Liver (tissue), 9 donors: ENCODE measurements around the gene GM2A. TPM values are rescaled to one million over a fixed set of nuclear protein-coding genes. Genes with fewer than 3 reads are reported as not detected.

Experiments used
- DNase-seq: peaks from one replicate; pipeline ENCODE4 v3.0.0-alpha.2; 2017; ENCODE audit warnings: low spot score
- H3K27ac ChIP-seq, 2 donors: one replicate each; pipeline ENCODE4 v1.7.0; 2013; ENCODE audit warnings: inconsistent platforms in 2 of 2, low read length in 2 of 2, control low read depth in 1 of 2, low read depth in 1 of 2, mild to moderate bottlenecking in 1 of 2
- H3K27me3 ChIP-seq, 4 donors: one replicate each; pipeline versions ENCODE4 v1.6.1 to v1.7.0; 2013; ENCODE audit warnings: low read length in 3 of 4, inconsistent platforms in 1 of 4, mild to moderate bottlenecking in 1 of 4, moderate library complexity in 1 of 4; ENCODE audit not compliant: control insufficient read depth in 4 of 4, insufficient read depth in 4 of 4
- H3K36me3 ChIP-seq, 4 donors: one replicate each; pipeline versions ENCODE4 v1.6.1 to v1.7.0; 2013; ENCODE audit warnings: low read length in 3 of 4, mild to moderate bottlenecking in 3 of 4, low read depth in 1 of 4, moderate library complexity in 1 of 4; ENCODE audit not compliant: control insufficient read depth in 4 of 4, insufficient read depth in 3 of 4
- H3K4me1 ChIP-seq, 4 donors: one replicate each; pipeline versions ENCODE4 v1.6.1 to v1.7.0; 2013; ENCODE audit warnings: low read length in 3 of 4, mild to moderate bottlenecking in 3 of 4, moderate library complexity in 1 of 4; ENCODE audit not compliant: control insufficient read depth in 4 of 4, insufficient read depth in 4 of 4
- H3K4me3 ChIP-seq, 3 donors: one replicate each; pipeline versions ENCODE4 v1.6.1 to v1.7.0; 2013; ENCODE audit warnings: low read length in 3 of 3, control low read depth in 1 of 3, low read depth in 1 of 3, mild to moderate bottlenecking in 1 of 3
- H3K9ac ChIP-seq, 2 donors: one replicate each; pipeline ENCODE4 v1.7.0; 2013; ENCODE audit warnings: low read length in 2 of 2, mild to moderate bottlenecking in 2 of 2, moderate library complexity in 2 of 2, control low read depth in 1 of 2, low read depth in 1 of 2
- H3K9me3 ChIP-seq, 4 donors: one replicate each; pipeline versions ENCODE4 v1.6.1 to v1.7.0; 2013; ENCODE audit warnings: low read length in 3 of 4; ENCODE audit not compliant: control insufficient read depth in 4 of 4
- EGR1 ChIP-seq, 2 donors: IDR thresholded peaks; 2 replicates each; pipeline ENCODE4 v1.6.1; 2016 to 2018; ENCODE audit warnings: antibody characterized with exemption in 2 of 2, low read depth in 2 of 2
- FOXA1 ChIP-seq: IDR thresholded peaks from 2 replicates; pipeline ENCODE4 v1.6.1; 2016; ENCODE audit warnings: antibody characterized with exemption
- FOXA2 ChIP-seq: IDR thresholded peaks from 2 replicates; pipeline ENCODE4 v1.6.1; 2016; ENCODE audit warnings: antibody characterized with exemption
- HNF4A ChIP-seq, 2 donors: conservative IDR thresholded peaks; 2 replicates each; pipeline ENCODE4 v1.6.1; 2016; ENCODE audit warnings: antibody characterized with exemption in 2 of 2, mild to moderate bottlenecking in 2 of 2
- HNF4G ChIP-seq: IDR thresholded peaks from 2 replicates; pipeline ENCODE4 v1.6.1; 2016; ENCODE audit warnings: antibody characterized with exemption
- JUND ChIP-seq, 2 donors: IDR thresholded peaks; 2 replicates each; pipeline ENCODE4 v1.6.1; 2016; ENCODE audit warnings: antibody characterized with exemption in 2 of 2
- NR2F2 ChIP-seq: IDR thresholded peaks from 2 replicates; pipeline ENCODE4 v1.6.1; 2016; ENCODE audit warnings: antibody characterized with exemption
- RAD21 ChIP-seq, 2 donors: IDR thresholded peaks; 2 replicates each; pipeline ENCODE4 v1.6.1; 2016; ENCODE audit warnings: antibody characterized with exemption in 2 of 2, mild to moderate bottlenecking in 2 of 2
- RXRA ChIP-seq, 2 donors: IDR thresholded peaks; 2 replicates each; pipeline ENCODE4 v1.6.1; 2017 to 2018; ENCODE audit warnings: antibody characterized with exemption in 2 of 2, mild to moderate bottlenecking in 1 of 2
- TAF1 ChIP-seq: conservative IDR thresholded peaks from 2 replicates; pipeline ENCODE4 v1.6.1; 2016; ENCODE audit warnings: antibody characterized with exemption, mild to moderate bottlenecking
- ZBTB33 ChIP-seq: IDR thresholded peaks from 2 replicates; pipeline ENCODE4 v1.6.1; 2016; ENCODE audit warnings: antibody characterized with exemption
- WGBS: extraction: QIAGEN DNeasy Blood & Tissue Kit; methylation state at CpG from one replicate; pipeline ENCODE4 v1.1.7; 2013; 5-methylcytosine and 5-hydroxymethylcytosine counted together
- polyA plus RNA-seq, 2 donors: library from polyadenylated mRNA; stranded (reverse) in 1 of 2; unstranded in 1 of 2; fragments of 200-250 nt in 1 of 2; fragments of >200 nt in 1 of 2; fragmentation: Nextera tagmentation in 1 of 2; extraction: Ambion mirVana in 1 of 2; gene quantifications; one replicate each; pipeline versions ENCODE4 v1.2.1 to v1.2.3, GENCODE V29; 2013 to 2015
- total RNA-seq, 2 donors: library from RNA; depleted of rRNA; stranded (reverse); fragments of >200 nt; gene quantifications; one replicate each; pipeline ENCODE4 v1.2.3, GENCODE V29; 2014
- TF ChIP-seq, protein P1 (sequence below): fragments of 150-350 bp; IDR thresholded peaks from 2 replicates; pipeline ENCODE4 v1.5.1; 2017; ENCODE audit warnings: improper control_type of control experiment, low read depth, low read length; ENCODE audit not compliant: missing input control
- TF ChIP-seq, protein P2 (sequence below): IDR thresholded peaks from 2 replicates; pipeline ENCODE4 v1.6.1; 2016; ENCODE audit warnings: antibody characterized with exemption
- TF ChIP-seq, protein P3 (sequence below): IDR thresholded peaks from 2 replicates; pipeline ENCODE4 v1.6.1; 2016; ENCODE audit warnings: antibody characterized with exemption, mild to moderate bottlenecking
- TF ChIP-seq, protein P4 (sequence below): IDR thresholded peaks from 2 replicates; pipeline ENCODE4 v1.6.1; 2016; ENCODE audit warnings: antibody characterized with exemption
- donor health status: healthy.
- donor health status: healthy.
- donor health status: healthy.
- donor health status: healthy.
- donor health status: healthy.

Gene GM2A
- total and polyA plus RNA-seq, 4 donors, result 4.1 to 14.5 (median 10.6) TPM

DNA sequence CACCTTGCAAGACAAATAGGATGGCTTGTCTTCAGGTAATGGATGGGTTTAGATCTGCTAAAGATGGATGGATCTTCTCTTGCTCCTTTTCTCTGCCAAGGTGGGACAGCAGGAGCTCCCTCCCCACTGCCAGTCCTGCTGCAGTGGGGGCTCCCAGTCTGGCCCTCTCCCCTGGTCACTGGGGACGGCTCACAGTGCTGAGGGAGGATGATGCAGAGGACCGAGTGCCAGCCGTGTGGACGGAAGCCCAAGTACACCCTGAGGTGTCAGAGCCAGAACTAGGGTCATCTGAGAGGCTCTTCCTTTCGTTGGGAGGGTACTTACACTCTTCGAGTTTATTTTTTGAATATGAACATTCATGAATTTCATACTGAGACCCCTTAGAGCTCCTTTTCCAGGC is 34.8 kb upstream of the GM2A start (continued):
- no peak for TF ChIP-seq ZBTB33

GRCh38 chr5:151219138-151219537 is 33.8 kb upstream of the GM2A start:
- WGBS, result 95% methylated on average over 9 of the region's 9 CpGs
- Histone ChIP-seq H3K27ac (no peak overlapping the region), H3K9ac (no peak overlapping the region), H3K9me3 (no peaks in the 10 kb centered on the region), H3K27me3 (no peaks in the 10 kb centered on the region), H3K36me3 (no peaks in the 10 kb centered on the region), H3K4me1 (peaks cover 3 to 17% (median 9%) of the 10 kb centered on the region in 4 donors), H3K4me3 (no peak overlapping the region)
- no peak for TF ChIP-seq HNF4G
- TF ChIP-seq, protein P1, sequence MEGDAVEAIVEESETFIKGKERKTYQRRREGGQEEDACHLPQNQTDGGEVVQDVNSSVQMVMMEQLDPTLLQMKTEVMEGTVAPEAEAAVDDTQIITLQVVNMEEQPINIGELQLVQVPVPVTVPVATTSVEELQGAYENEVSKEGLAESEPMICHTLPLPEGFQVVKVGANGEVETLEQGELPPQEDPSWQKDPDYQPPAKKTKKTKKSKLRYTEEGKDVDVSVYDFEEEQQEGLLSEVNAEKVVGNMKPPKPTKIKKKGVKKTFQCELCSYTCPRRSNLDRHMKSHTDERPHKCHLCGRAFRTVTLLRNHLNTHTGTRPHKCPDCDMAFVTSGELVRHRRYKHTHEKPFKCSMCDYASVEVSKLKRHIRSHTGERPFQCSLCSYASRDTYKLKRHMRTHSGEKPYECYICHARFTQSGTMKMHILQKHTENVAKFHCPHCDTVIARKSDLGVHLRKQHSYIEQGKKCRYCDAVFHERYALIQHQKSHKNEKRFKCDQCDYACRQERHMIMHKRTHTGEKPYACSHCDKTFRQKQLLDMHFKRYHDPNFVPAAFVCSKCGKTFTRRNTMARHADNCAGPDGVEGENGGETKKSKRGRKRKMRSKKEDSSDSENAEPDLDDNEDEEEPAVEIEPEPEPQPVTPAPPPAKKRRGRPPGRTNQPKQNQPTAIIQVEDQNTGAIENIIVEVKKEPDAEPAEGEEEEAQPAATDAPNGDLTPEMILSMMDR, result no peak
- TF ChIP-seq, protein P2, sequence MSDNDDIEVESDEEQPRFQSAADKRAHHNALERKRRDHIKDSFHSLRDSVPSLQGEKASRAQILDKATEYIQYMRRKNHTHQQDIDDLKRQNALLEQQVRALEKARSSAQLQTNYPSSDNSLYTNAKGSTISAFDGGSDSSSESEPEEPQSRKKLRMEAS, result no peak
- no peak for TF ChIP-seq FOXA1
- TF ChIP-seq, protein P3, sequence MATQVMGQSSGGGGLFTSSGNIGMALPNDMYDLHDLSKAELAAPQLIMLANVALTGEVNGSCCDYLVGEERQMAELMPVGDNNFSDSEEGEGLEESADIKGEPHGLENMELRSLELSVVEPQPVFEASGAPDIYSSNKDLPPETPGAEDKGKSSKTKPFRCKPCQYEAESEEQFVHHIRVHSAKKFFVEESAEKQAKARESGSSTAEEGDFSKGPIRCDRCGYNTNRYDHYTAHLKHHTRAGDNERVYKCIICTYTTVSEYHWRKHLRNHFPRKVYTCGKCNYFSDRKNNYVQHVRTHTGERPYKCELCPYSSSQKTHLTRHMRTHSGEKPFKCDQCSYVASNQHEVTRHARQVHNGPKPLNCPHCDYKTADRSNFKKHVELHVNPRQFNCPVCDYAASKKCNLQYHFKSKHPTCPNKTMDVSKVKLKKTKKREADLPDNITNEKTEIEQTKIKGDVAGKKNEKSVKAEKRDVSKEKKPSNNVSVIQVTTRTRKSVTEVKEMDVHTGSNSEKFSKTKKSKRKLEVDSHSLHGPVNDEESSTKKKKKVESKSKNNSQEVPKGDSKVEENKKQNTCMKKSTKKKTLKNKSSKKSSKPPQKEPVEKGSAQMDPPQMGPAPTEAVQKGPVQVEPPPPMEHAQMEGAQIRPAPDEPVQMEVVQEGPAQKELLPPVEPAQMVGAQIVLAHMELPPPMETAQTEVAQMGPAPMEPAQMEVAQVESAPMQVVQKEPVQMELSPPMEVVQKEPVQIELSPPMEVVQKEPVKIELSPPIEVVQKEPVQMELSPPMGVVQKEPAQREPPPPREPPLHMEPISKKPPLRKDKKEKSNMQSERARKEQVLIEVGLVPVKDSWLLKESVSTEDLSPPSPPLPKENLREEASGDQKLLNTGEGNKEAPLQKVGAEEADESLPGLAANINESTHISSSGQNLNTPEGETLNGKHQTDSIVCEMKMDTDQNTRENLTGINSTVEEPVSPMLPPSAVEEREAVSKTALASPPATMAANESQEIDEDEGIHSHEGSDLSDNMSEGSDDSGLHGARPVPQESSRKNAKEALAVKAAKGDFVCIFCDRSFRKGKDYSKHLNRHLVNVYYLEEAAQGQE, result no peak
- no peak for TF ChIP-seq TAF1
- no peak for TF ChIP-seq RAD21 (IDR thresholded peaks at IDR 0.05)
- no peak for TF ChIP-seq EGR1 (IDR thresholded peaks at IDR 0.05; ENCODE audit: low read depth in 2 of 2)
- TF ChIP-seq JUND (IDR thresholded peaks at IDR 0.05), result no peak
- TF ChIP-seq, protein P4, sequence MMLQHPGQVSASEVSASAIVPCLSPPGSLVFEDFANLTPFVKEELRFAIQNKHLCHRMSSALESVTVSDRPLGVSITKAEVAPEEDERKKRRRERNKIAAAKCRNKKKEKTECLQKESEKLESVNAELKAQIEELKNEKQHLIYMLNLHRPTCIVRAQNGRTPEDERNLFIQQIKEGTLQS, result no peak
- TF ChIP-seq NR2F2, result no peak
- TF ChIP-seq FOXA2, result no peak
- DNase-seq, result no peak

DNA sequence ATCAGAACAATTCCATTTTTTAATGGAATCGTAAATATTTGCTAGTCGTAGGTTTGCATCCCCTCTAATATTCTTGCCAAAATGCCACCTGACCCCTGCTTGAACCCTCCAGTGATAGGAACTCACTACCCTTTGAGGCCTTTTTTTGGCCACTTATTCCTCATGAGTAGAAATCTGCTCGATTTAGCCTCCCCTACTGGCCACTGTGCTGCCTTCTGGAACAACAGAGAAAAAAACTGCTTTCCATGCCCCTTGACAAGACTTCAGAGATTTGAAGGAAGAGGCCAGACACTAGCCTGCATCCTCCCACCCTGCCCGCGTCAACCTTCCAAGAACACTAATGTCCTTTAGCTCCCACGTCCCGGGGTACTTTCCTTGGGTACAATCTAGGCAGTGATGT is 33.2 kb upstream of the GM2A start:
- H3K36me3 ChIP-seq, result no peaks in the 10 kb centered on the region
- TF ChIP-seq TAF1 (no peak), HNF4G (no peak), NR2F2 (no peak), RAD21 (IDR thresholded peaks at IDR 0.05) (peak in 1 of 2 donors; percentile 8), FOXA2 (no peak), RXRA (IDR thresholded peaks at IDR 0.05) (no peak), EGR1 (IDR thresholded peaks at IDR 0.05; ENCODE audit: low read depth in 2 of 2) (no peak), HNF4A (conservative IDR thresholded peaks at IDR 0.05) (no peak)
- TF ChIP-seq, protein P2, result no peak
- H3K4me3 ChIP-seq, result no peak overlapping the region
- H3K27ac ChIP-seq, result no peak overlapping the region
- WGBS, result 80% methylated on average over 7 of the region's 7 CpGs
- no peaks in the 10 kb centered on the region for H3K27me3 ChIP-seq
- no peaks in the 10 kb centered on the region for H3K9me3 ChIP-seq
- no peak for DNase-seq
- H3K4me1 ChIP-seq, result peaks cover 3 to 14% (median 10%) of the 10 kb centered on the region in 4 donors
- no peak overlapping the region for H3K9ac ChIP-seq
